Spleen (tissue), 11 donors: ENCODE data around the gene FMOD. TPM values are rescaled to one million over a fixed set of nuclear protein-coding genes. Genes with fewer than 3 reads are reported as not detected.

ENCODE experiments used
- DNase-seq: peaks from one replicate; pipeline ENCODE4 v3.0.0-alpha.2; 2020
- H3K27ac ChIP-seq, 8 donors: fragments of 200-600 bp; sonication (generic) in 7 of 8; 1 replicate in 4 of 8; 2 replicates in 4 of 8; pipeline versions ENCODE4 v1.5.0 to v1.8.0; 2016 to 2021; ENCODE audit warnings: inconsistent platforms in 4 of 8, mild to moderate bottlenecking in 4 of 8, moderate library complexity in 1 of 8
- H3K27me3 ChIP-seq, 7 donors: fragments of 200-600 bp; sonication (generic) in 6 of 7; replicated peaks in 1 of 7; 1 replicate in 4 of 7; 2 replicates in 3 of 7; pipeline versions ENCODE4 v1.5.0 to v1.8.0; 2016 to 2021; ENCODE audit warnings: inconsistent platforms in 3 of 7, mild to moderate bottlenecking in 1 of 7
- H3K36me3 ChIP-seq, 6 donors: fragments of 200-600 bp; sonication (generic) in 5 of 6; 1 replicate in 4 of 6; 2 replicates in 2 of 6; pipeline versions ENCODE4 v1.5.0 to v1.8.0; 2016 to 2021; ENCODE audit warnings: inconsistent platforms in 2 of 6
- H3K4me1 ChIP-seq, 6 donors: fragments of 200-600 bp; sonication (generic) in 5 of 6; 1 replicate in 3 of 6; 2 replicates in 3 of 6; pipeline versions ENCODE4 v1.5.0 to v1.8.0; 2016 to 2021; ENCODE audit warnings: inconsistent platforms in 3 of 6
- H3K4me3 ChIP-seq, 8 donors: fragments of 200-600 bp; sonication (generic) in 7 of 8; 1 replicate in 4 of 8; 2 replicates in 4 of 8; pipeline versions ENCODE4 v1.5.0 to v1.8.0; 2016 to 2021; ENCODE audit warnings: inconsistent platforms in 4 of 8, mild to moderate bottlenecking in 4 of 8, moderate library complexity in 2 of 8
- H3K9me3 ChIP-seq, 8 donors: fragments of 200-600 bp; sonication (generic) in 7 of 8; 1 replicate in 4 of 8; 2 replicates in 4 of 8; pipeline versions ENCODE4 v1.5.0 to v1.8.0; 2016 to 2021; ENCODE audit warnings: inconsistent platforms in 4 of 8
- CTCF ChIP-seq, 11 experiments: fragments of 200-600 bp in 7 of 11; fragments of 450-650 bp in 4 of 11; sonication (generic) in 4 of 11; IDR thresholded peaks in 8 of 11; conservative IDR thresholded peaks in 3 of 11; 1 replicate in 7 of 11; 2 replicates in 4 of 11; pipeline versions ENCODE4 v1.4.0 to v1.8.0; 2016 to 2021; ENCODE audit warnings: antibody characterized with exemption in 11 of 11, inconsistent platforms in 4 of 11, mild to moderate bottlenecking in 1 of 11
- POLR2A ChIP-seq, 3 donors: fragments of 450-650 bp; IDR thresholded peaks; one replicate each; pipeline ENCODE4 v1.5.1; 2017; ENCODE audit warnings: antibody characterized with exemption in 3 of 3, mild to moderate bottlenecking in 1 of 3
- POLR2AphosphoS5 ChIP-seq, 3 donors: sonication (generic); formaldehyde crosslinking; IDR thresholded peaks; one replicate each; pipeline ENCODE4 v1.5.1; 2017; ENCODE audit warnings: antibody characterized with exemption in 3 of 3
- WGBS, 5 donors: extraction: QIAGEN DNeasy Blood & Tissue Kit in 3 of 5; methylation state at CpG; one replicate each; pipeline versions ENCODE4 v1.1.5 to v1.1.7; 2013 to 2018; 5-methylcytosine and 5-hydroxymethylcytosine counted together
- intact Hi-C: fragments of 100-400 bp; cut with DNase I; formaldehyde crosslinking; loops from one replicate; pipeline ENCODE4 v1.15.0; 2023; ENCODE audit warnings: low total_unique reads
- polyA plus RNA-seq, 3 donors: library from polyadenylated mRNA; stranded (reverse); fragments of 200-250 nt; gene quantifications; one replicate each; pipeline ENCODE4 v1.2.1, GENCODE V29; 2013
- total RNA-seq, 7 donors: library from RNA; depleted of rRNA in 3 of 7; stranded (reverse); fragments of >200 nt in 3 of 7; fragmentation: NEBNext Ultra II Directional in 4 of 7; extraction: Animal tissue kit (Norgen Biotek cat#: 25700) in 4 of 7; gene quantifications; one replicate each; pipeline versions ENCODE4 v1.1.0 to v1.2.1, GENCODE V29; 2016 to 2021
- donor health status: healthy with polysubstance abuse.
- donor health status: DM: no; HTN: no; CAD: no; lungs with moderate emphysema.
- donor health status: DM: no; HTN: no; CAD: no.
- donor health status: Bipolar disorder and iron deficiency.
- donor health status: healthy.
- donor health status: DM: no; HTN: no; CAD: no.
- donor health status: DM: yes; HTN: yes; CAD: no.

Gene FMOD
- total and polyA plus RNA-seq, 10 donors = 4.5 to 30.0 (median 17.0) TPM

GRCh38 chr1:203325418-203326091 is 25.4 kb downstream of the FMOD start:
- intact Hi-C loops = no loop called here
- H3K4me3 ChIP-seq = peak overlapping the region in 5 of 8 donors; percentile 2 to 57 (median 14)
- H3K36me3 ChIP-seq = no peaks in the 10 kb centered on the region
- H3K4me1 ChIP-seq = peaks cover 52 to 85% (median 77%) of the 10 kb centered on the region in 6 donors
- 31 to 44% (median 33%) methylated on average over 13 of the region's 13 CpGs for WGBS, 5 donors
- no peaks in the 10 kb centered on the region for H3K27me3 ChIP-seq
- no peaks in the 10 kb centered on the region for H3K9me3 ChIP-seq
- TF ChIP-seq POLR2AphosphoS5 (IDR thresholded peaks at IDR 0.05) (peak in 1 of 3 donors; percentile 9), CTCF (IDR thresholded peaks at IDR 0.05 in 8 of 11, conservative IDR thresholded peaks at IDR 0.05 in 3 of 11) (no peak)
- DNase-seq = peak; percentile 88
- peak overlapping the region; percentile 92 to 99 (median 97) for H3K27ac ChIP-seq

- peak; percentile 89 for DNase-seq
- Histone ChIP-seq H3K4me3 (peak overlapping the region in 5 of 8 donors; percentile 2 to 57 (median 14)), H3K27ac (peak overlapping the region; percentile 92 to 99 (median 97)), H3K9me3 (no peaks in the 10 kb centered on the region), H3K27me3 (no peaks in the 10 kb centered on the region), H3K36me3 (no peaks in the 10 kb centered on the region), H3K4me1 (peaks cover 57 to 90% (median 82%) of the 10 kb centered on the region in 6 donors)
- intact Hi-C loops = no loop called here
- 29 to 54% (median 42%) methylated on average over 5 of the region's 5 CpGs for WGBS, 5 donors
- TF ChIP-seq CTCF (IDR thresholded peaks at IDR 0.05 in 8 of 11, conservative IDR thresholded peaks at IDR 0.05 in 3 of 11) (no peak), POLR2A (IDR thresholded peaks at IDR 0.05) (peak in 2 of 3 donors; percentile 1 to 46), POLR2AphosphoS5 (IDR thresholded peaks at IDR 0.05) (peak in 2 of 3 donors; percentile 84 to 91)
These were observed 25.9 kb downstream of the FMOD start for GRCh38 chr1:203325026-203325417.

- DNase-seq = peak; percentile 82
- no peaks in the 10 kb centered on the region for H3K9me3 ChIP-seq
- no peaks in the 10 kb centered on the region for H3K27me3 ChIP-seq
- peaks cover 58 to 97% (median 86%) of the 10 kb centered on the region in 6 donors for H3K4me1 ChIP-seq
- H3K27ac ChIP-seq = peak overlapping the region; percentile 58 to 99 (median 97)
- 40 to 49% (median 47%) methylated on average over 15 of the region's 15 CpGs for WGBS, 5 donors
- H3K4me3 ChIP-seq = peak overlapping the region in 2 of 8 donors; percentile 2 to 57
- H3K36me3 ChIP-seq = no peaks in the 10 kb centered on the region
- no peak for TF ChIP-seq CTCF (IDR thresholded peaks at IDR 0.05 in 8 of 11, conservative IDR thresholded peaks at IDR 0.05 in 3 of 11)
- TF ChIP-seq POLR2AphosphoS5 (IDR thresholded peaks at IDR 0.05) = peak in 1 of 3 donors; percentile 43
- intact Hi-C loops = no loop called here
These were observed 26.6 kb downstream of the FMOD start for GRCh38 chr1:203324105-203325025.

- peaks cover 58 to 100% (median 89%) of the 10 kb centered on the region in 6 donors for H3K4me1 ChIP-seq
- intact Hi-C loops = no loop called here
These were observed 27.3 kb downstream of the FMOD start for GRCh38 chr1:203323587-203323986.

More at GRCh38 chr1:203323587-203323986, 27.3 kb downstream of the FMOD start:
- Histone ChIP-seq H3K4me3 (no peak overlapping the region), H3K9me3 (no peaks in the 10 kb centered on the region), H3K27ac (peak overlapping the region; percentile 58 to 99 (median 97)), H3K36me3 (no peaks in the 10 kb centered on the region), H3K27me3 (no peaks in the 10 kb centered on the region)
- WGBS, 5 donors = 63 to 84% (median 74%) methylated on average over 3 of the region's 3 CpGs
- no peak for DNase-seq
- no peak for TF ChIP-seq CTCF (IDR thresholded peaks at IDR 0.05 in 8 of 11, conservative IDR thresholded peaks at IDR 0.05 in 3 of 11)
- TF ChIP-seq POLR2AphosphoS5 (IDR thresholded peaks at IDR 0.05) = no peak
- TF ChIP-seq POLR2A (IDR thresholded peaks at IDR 0.05) = no peak
